Natural killer cell (primary cell): ENCODE results near the gene ANKRD9. TPM values are rescaled to one million over a fixed set of nuclear protein-coding genes. Genes with fewer than 3 reads are reported as not detected.
"Not testable (repeated sequence)": the region's sequence is repeated elsewhere in the genome, so short reads cannot be mapped to it uniquely, and the experiment has no call there.

Experiments used
- ATAC-seq, 3 donors: fragments of 150-1000 bp in 2 of 3; fragments of 200-7000 bp in 1 of 3; cut with Tn5 transposase; 1 replicate in 1 of 3; 2 replicates in 2 of 3; pipeline ENCODE4 v1.10.0; 2021; ENCODE audit warnings: mild to moderate bottlenecking in 2 of 3, moderate library complexity in 2 of 3
- DNase-seq, 2 donors: peaks; one replicate each; pipeline versions ENCODE4 v3.0.0 to v3.0.0-alpha.2; 2013 to 2021; ENCODE audit warnings: mixed read lengths in 1 of 2
- H3K27ac ChIP-seq: one replicate; pipeline ENCODE4 v1.5.1; 2013; ENCODE audit warnings: mild to moderate bottlenecking, low read length
- H3K27me3 ChIP-seq: one replicate; pipeline ENCODE4 v1.6.1; 2013; ENCODE audit warnings: low read length; ENCODE audit not compliant: control insufficient read depth, insufficient read depth
- H3K36me3 ChIP-seq: one replicate; pipeline ENCODE4 v1.6.1; 2013; ENCODE audit warnings: low read length; ENCODE audit not compliant: control insufficient read depth, insufficient read depth
- H3K4me1 ChIP-seq: one replicate; pipeline ENCODE4 v1.6.1; 2013; ENCODE audit warnings: low read length; ENCODE audit not compliant: control insufficient read depth, insufficient read depth
- H3K4me3 ChIP-seq: one replicate; pipeline ENCODE4 v1.5.1; 2013; ENCODE audit warnings: low read length
- H3K9me3 ChIP-seq: one replicate; pipeline ENCODE4 v1.6.1; 2013; ENCODE audit warnings: low read length; ENCODE audit not compliant: control insufficient read depth, insufficient read depth
- H3K27ac Mint-ChIP-seq, 2 donors: one replicate each; pipeline ENCODE4 v1.8.0; 2022; ENCODE audit warnings: mild to moderate bottlenecking in 2 of 2, mixed read lengths in 2 of 2, moderate library complexity in 1 of 2
- H3K27me3 Mint-ChIP-seq, 2 donors: one replicate each; pipeline ENCODE4 v1.8.0; 2022; ENCODE audit warnings: low read depth in 2 of 2, mixed read lengths in 2 of 2
- H3K36me3 Mint-ChIP-seq: one replicate; pipeline ENCODE4 v1.8.0; 2022; ENCODE audit warnings: mixed read lengths
- H3K4me1 Mint-ChIP-seq, 2 donors: one replicate each; pipeline ENCODE4 v1.8.0; 2022; ENCODE audit warnings: mixed read lengths in 2 of 2
- H3K4me3 Mint-ChIP-seq: one replicate; pipeline ENCODE4 v1.8.0; 2022; ENCODE audit warnings: mild to moderate bottlenecking, moderate library complexity, mixed read lengths
- H3K9me3 Mint-ChIP-seq, 2 donors: one replicate each; pipeline ENCODE4 v1.8.0; 2022; ENCODE audit warnings: mixed read lengths in 2 of 2
- WGBS: methylation state at CpG from one replicate; pipeline ENCODE4 v1.1.7; 2013; ENCODE audit warnings: missing lambda C conversion rate; ENCODE audit not compliant: insufficient coverage; 5-methylcytosine and 5-hydroxymethylcytosine counted together
- intact Hi-C: fragments of 100-400 bp; cut with micrococcal nuclease; formaldehyde crosslinking; loops from one replicate; pipeline ENCODE4 v1.14.2; 2022
- total RNA-seq, 4 donors: library from RNA; stranded (reverse); fragments of 120-200 nt in 1 of 4; gene quantifications; one replicate each; pipeline versions ENCODE4 v1.2.3 to v1.2.4, GENCODE V29; 2013 to 2022
- TF ChIP-seq, protein P1 (sequence below): fragments of 200-600 bp; IDR thresholded peaks from one replicate; pipeline ENCODE4 v1.8.0; 2022; ENCODE audit warnings: antibody characterized with exemption

ANKRD9 gene
- total RNA-seq, 3 donors from 2014 or later (not counting 1 experiment from before 2014, with no cell fraction given), result 4.0 to 11.0 (median 9.6) TPM

GRCh38 chr14:102523569-102524450 is 14.2 kb upstream of the ANKRD9 start:
- no peaks in the 10 kb centered on the region for H3K36me3 ChIP-seq
- Mint-ChIP-seq H3K4me1 (peaks cover 16 to 31% of the 10 kb centered on the region in 2 donors), H3K36me3 (no peaks in the 10 kb centered on the region), H3K9me3 (no peaks in the 10 kb centered on the region), H3K27me3 (no peaks in the 10 kb centered on the region), H3K27ac (peak overlapping the region in 1 of 2 donors; percentile 95), H3K4me3 (peak overlapping the region; percentile 74)
- intact Hi-C loops, result loop anchor here (2.0 kb wide), 1 partner anchor 67 kb away; no protein-coding TSS in a partner anchor
- no peaks in the 10 kb centered on the region for H3K9me3 ChIP-seq
- peak overlapping the region; percentile 44 for H3K4me3 ChIP-seq
- TF ChIP-seq, protein P1, sequence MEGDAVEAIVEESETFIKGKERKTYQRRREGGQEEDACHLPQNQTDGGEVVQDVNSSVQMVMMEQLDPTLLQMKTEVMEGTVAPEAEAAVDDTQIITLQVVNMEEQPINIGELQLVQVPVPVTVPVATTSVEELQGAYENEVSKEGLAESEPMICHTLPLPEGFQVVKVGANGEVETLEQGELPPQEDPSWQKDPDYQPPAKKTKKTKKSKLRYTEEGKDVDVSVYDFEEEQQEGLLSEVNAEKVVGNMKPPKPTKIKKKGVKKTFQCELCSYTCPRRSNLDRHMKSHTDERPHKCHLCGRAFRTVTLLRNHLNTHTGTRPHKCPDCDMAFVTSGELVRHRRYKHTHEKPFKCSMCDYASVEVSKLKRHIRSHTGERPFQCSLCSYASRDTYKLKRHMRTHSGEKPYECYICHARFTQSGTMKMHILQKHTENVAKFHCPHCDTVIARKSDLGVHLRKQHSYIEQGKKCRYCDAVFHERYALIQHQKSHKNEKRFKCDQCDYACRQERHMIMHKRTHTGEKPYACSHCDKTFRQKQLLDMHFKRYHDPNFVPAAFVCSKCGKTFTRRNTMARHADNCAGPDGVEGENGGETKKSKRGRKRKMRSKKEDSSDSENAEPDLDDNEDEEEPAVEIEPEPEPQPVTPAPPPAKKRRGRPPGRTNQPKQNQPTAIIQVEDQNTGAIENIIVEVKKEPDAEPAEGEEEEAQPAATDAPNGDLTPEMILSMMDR, result no peak
- no peak for ATAC-seq
- 50% methylated on average over 31 of the region's 34 CpGs for WGBS
- peak overlapping the region; percentile 56 for H3K27ac ChIP-seq
- peaks cover 25% of the 10 kb centered on the region for H3K4me1 ChIP-seq
- H3K27me3 ChIP-seq, result no peaks in the 10 kb centered on the region
- DNase-seq, result no peak

- Histone ChIP-seq H3K4me3 (no peak overlapping the region), H3K27me3 (no peaks in the 10 kb centered on the region), H3K36me3 (no peaks in the 10 kb centered on the region), H3K4me1 (peaks cover 25% of the 10 kb centered on the region), H3K27ac (no peak overlapping the region), H3K9me3 (no peaks in the 10 kb centered on the region)
- DNase-seq (no peak), ATAC-seq (no peak)
- Mint-ChIP-seq H3K9me3 (no peaks in the 10 kb centered on the region), H3K4me1 (peaks cover 16 to 31% of the 10 kb centered on the region in 2 donors), H3K27ac (peak overlapping the region in 1 of 2 donors; percentile 95), H3K36me3 (no peaks in the 10 kb centered on the region), H3K27me3 (no peaks in the 10 kb centered on the region), H3K4me3 (peak overlapping the region; percentile 74)
- TF ChIP-seq, protein P1, result no peak
- intact Hi-C loops, result no loop called here
- 44% methylated on average over 3 of the region's 3 CpGs for WGBS
Observed at GRCh38 chr14:102523200-102523568, 13.6 kb upstream of the ANKRD9 start.

DNA sequence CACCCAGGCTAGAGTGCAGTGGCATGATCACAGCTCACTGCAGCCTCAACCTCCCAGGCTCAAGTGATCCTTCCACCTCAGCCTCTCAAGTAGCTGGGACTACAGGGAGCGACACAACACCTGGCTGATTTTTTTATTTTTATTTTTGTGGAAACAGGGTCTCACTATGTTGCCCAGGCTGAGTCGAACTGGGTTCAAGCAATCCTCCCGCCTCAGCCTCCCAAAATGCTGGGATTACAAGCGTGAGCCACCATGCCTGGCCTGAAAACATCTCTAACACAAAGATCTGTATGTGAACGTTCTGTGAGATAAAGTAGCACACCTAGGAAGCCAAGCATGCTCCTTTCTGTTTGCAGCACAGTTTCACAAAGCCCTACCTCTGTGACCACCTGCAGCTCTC is 10.1 kb upstream of the ANKRD9 start:
- H3K27me3 ChIP-seq, H3K27me3 Mint-ChIP-seq, H3K4me3 Mint-ChIP-seq, H3K9me3 ChIP-seq, ATAC-seq, H3K36me3 ChIP-seq, DNase-seq, H3K9me3 Mint-ChIP-seq, H3K27ac ChIP-seq, H3K4me3 ChIP-seq, H3K36me3 Mint-ChIP-seq, H3K27ac Mint-ChIP-seq: not testable (repeated sequence)
- intact Hi-C loops, result loop anchor here (5.0 to 10.0 kb wide), 3 partner anchors 155 to 282 kb away; partner anchors contain the start of genes CINP, TECPR2 and ZNF839
- H3K4me1 Mint-ChIP-seq, result peaks cover 7 to 27% of the 10 kb centered on the region in 2 donors
- peaks cover 21% of the 10 kb centered on the region for H3K4me1 ChIP-seq
- WGBS, result 92% methylated on average over 5 of the region's 5 CpGs

DNA sequence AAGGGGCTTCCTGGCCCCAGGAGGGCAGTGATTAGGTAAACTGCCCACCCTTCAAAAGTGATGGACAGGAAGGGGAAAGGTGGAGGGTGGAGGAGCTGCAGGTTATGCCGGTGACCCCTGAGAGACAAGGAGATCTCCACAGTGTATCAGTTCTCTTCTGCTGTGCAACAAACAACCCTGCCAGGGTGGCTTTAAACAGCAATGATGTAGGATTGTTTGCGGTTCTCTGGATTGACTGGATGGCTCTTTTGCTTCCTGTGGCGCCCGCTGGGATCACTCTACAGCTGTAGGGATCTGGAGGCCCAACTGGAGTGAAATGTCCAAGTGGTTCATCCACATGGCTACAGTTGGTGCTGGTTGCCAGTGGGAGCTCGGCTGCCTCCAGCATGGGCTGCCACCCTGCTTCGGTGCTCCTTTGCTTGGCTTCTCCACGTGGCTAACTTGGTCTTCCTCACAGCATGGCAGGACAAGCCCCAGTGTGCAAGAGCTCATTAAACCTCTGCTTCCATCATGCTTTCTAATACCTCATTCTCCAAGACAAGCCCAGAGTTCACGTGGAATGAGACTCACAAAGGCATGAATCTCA is 8.6 kb upstream of the ANKRD9 start:
- TF ChIP-seq, protein P1, result no peak
- peaks cover 0 to 8% of the 10 kb centered on the region in 2 donors for H3K27me3 Mint-ChIP-seq
- no peak for DNase-seq
- WGBS, result 96% methylated on average over 8 of the region's 8 CpGs
- H3K4me3 Mint-ChIP-seq, result peak overlapping the region; percentile 87
- H3K4me1 ChIP-seq, result peaks cover 6% of the 10 kb centered on the region
- no peak for ATAC-seq
- no peak overlapping the region for H3K27ac ChIP-seq
- no peaks in the 10 kb centered on the region for H3K27me3 ChIP-seq
- intact Hi-C loops, result loop anchor here (5.0 to 10.0 kb wide), 3 partner anchors 153 to 281 kb away; partner anchors contain the start of genes CINP, TECPR2 and ZNF839
- H3K4me1 Mint-ChIP-seq, result peaks cover 4 to 13% of the 10 kb centered on the region in 2 donors
- no peaks in the 10 kb centered on the region for H3K9me3 ChIP-seq
- H3K27ac Mint-ChIP-seq, result peak overlapping the region in 1 of 2 donors; percentile 81
- H3K4me3 ChIP-seq, result no peak overlapping the region
- H3K9me3 Mint-ChIP-seq, result no peaks in the 10 kb centered on the region
- no peaks in the 10 kb centered on the region for H3K36me3 ChIP-seq
- H3K36me3 Mint-ChIP-seq, result no peaks in the 10 kb centered on the region
